AG08396 (cell line): ENCODE data around the gene DSG2.
"Not testable (repeated sequence)": the region's sequence is repeated elsewhere in the genome, so short reads cannot be mapped to it uniquely, and the experiment has no call there.

Experiments
- DNase-seq: peaks from one replicate; pipeline ENCODE4 v3.0.0; 2012; ENCODE audit warnings: low spot score, mixed read lengths

DSG2 gene

DNA sequence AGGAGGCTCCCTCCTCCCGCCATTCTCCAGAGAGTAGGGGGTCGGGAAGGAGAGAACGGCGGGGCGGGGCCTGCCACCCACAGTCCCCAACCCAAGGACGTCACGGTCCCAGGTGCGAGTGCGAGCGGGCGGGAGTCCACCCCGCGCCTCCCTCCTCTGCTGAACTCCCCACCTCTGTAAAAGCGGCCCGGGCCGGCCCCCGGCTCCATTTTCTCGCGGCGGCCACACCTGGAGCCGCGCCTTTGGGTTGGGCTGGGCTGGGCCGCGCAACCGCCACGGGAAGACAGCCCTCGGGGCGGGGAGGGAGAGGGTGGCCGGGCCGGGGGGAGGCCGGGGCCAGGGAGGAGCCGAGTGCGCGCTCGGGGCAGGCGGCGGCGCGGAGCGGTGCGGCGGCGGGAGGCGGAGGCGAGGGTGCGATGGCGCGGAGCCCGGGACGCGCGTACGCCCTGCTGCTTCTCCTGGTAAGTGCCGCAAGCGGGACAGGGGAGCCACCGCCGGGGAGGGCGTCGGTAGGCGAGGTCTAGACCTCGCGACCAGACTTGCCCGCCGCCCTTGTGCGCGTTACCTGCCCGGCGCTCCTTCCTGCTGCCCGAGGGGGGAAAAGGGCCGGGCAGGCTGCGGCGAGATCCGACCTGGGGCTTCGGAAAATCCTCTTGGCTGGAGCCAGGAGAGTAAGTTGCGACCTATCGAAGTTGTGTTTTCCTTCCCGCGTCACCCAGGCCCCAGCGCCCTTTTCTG, at the start of gene DSG2:
DSG2 (plus strand) TSS at position 342 of the 738 bp plus-strand sequence; CDS start at position 417, 75 bp downstream.
- peak; percentile 10 for DNase-seq

GRCh38 chr18:31450409-31450808, 47.6 kb upstream of the DSG2 start:
- DNase-seq = no peak

DNA sequence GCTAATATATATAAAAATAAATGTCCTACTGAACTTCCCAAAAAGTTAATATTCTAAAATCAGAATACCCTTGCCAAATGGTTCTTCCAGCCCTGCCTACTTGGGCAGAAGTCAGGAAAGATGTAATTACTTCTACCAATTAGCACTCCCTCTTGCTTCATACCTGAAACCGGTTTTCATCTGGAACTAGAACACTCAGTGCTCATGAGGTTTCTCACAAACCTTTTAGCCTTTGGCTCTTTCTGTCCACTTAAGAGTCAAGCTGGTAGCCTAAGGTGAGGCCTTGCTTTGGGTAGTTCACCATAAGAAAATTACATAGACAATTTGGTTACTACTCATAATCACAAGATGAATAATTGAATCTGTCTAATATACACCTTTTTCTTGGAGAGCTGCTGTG, 46.4 kb upstream of the DSG2 start:
- no peak for DNase-seq

DNA sequence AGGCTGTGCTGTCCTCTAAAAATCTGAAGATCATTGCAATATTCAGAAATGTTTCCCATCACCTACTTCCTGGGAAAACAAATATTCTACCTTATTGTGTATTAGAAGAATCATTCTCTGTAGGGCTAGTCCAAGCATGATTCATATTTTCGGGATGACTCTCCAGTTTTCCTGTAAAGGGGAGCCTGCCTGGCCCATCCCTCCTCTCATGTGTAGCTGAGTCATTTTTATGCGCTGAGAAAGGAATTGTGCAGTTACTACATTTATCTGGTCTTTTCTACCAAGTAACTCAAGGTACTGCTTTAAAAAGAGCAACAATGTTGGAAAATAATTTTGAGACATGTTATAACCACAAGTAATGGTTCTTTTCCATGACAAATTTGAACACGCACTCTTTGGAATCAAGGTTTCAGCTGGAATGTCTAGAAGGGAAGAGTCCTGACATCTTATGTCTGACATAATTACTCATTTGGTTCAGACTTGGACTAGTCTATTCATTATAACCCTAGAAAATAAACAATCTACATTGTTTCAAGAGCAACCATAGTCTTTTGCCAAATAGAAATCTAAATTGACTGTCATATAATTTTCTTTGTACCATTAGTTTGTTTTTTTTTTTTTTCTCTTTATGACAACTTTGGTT, 43.8 kb upstream of the DSG2 start:
- DNase-seq = no peak

GRCh38 chr18:31469629-31470028, 28.3 kb upstream of the DSG2 start:
- no peak for DNase-seq

GRCh38 chr18:31478688-31479087, 19.3 kb upstream of the DSG2 start:
- DNase-seq = no peak

DNA sequence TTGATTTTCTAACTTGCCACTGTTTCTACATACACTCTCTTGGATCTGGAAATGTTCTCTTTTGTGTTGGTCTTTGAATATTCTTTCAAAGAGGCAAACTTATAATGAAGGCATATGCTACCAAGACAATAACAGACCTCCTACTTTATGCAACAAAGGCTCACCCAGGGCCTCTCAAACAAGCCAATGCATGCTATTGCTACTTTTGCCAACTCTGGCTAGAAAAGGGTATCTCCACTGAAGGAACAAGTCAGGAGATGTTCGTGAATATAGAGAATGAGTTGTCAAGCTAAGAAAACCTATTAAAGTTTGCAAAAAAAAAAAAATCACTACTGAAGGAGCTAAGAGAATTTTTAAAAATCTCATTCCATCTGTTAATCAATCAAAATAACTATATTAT, 15.9 kb upstream of the DSG2 start:
- DNase-seq = no peak

GRCh38 chr18:31483396-31483795, 14.6 kb upstream of the DSG2 start:
- no peak for DNase-seq

GRCh38 chr18:31484461-31484860, 13.5 kb upstream of the DSG2 start:
- no peak for DNase-seq

GRCh38 chr18:31486165-31486564, 11.8 kb upstream of the DSG2 start:
- no peak for DNase-seq

DNA sequence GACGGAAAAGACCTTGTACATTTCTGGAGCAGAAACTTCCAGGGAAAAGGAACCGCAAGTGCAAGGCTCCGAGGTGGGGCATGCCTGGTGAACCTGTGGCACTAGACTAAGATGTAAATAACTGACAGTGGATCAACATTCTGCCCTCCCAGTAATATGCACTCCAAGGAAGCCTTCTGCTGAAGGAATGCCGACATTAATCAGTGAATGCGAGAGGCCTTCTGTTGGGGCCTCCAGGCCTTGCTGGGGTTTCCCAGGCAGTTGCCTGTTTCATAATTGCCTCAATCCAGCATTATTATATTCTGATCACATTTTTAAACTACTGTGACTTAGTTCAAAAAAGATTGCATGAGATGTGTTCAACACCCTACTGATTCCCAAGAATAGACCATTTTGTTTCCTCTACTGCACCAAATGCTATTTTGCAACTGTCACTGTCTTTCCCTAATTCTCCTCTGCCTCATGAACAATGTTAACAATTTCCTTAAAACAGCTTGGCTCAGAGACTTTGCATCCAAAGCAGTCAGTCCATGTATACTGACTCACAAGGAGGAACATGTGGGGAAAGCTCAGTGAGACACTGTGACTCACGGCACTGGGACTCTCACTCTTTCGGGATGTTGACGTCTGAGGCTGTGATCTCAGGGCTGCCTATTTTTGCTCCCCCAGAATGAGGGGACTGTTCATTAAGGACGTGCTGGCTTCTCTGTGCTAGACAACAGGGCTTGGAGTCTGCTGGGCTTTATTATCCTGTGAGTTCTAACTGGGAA, 10.5 kb upstream of the DSG2 start:
- DNase-seq = peak; percentile 16

DNA sequence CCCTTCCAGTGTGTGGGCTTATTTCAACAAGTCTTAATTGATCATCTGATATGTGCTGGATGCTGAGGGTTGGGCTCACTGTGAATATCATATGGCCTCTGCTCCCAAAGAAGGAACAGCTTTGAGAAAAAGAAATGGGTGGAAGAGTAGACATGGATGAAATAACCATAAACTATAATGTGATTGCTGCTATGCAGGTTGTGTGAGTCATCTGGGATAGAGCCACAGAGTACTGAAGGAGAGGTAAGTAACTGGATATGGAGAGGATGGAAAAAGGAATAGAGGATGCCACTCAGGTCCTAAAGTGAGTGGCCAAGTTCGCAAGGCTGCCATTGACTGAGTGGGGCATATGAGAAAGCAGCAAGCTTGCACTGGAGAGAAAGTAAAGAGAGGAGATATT, 8.7 kb upstream of the DSG2 start:
- DNase-seq = no peak

- DNase-seq = no peak
Observed at GRCh38 chr18:31490387-31490786, 7.6 kb upstream of the DSG2 start.

DNA sequence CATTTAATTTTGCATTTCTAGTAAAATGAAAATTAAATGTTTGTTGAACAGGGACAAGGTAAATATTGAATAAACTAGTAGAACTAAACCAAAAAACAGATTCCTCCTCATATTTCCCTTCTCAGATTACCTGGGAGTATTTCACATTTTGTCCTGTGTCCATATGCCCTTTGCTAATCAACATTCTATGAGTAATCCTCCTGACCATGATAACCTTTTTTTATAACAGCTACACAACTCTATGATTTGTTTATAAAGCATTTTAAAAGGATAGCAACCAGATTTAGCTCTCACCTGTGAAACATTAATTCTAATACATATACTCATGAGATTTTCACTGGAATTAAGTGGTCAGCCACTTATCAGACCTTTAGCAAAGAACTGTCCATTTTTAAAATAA, 7.1 kb upstream of the DSG2 start:
- no peak for DNase-seq

DNA sequence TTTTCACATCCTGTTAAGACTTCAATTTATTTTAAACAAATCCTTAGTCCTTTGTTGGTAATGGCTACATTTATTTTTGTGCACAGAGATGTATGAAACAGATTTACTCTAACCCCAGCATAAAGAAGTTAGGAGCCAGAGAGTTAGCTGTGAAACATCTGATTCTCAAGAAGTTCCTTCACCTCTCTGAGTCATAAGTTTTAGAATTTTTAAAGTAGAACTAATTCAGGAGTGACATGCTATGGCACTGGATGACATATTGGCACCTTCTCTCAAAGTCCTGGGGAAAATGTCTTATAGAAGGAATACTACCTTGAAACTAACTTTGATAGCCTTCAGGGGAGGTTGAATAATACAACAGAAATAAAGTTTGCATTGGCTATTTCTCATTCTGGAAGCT, 6.4 kb upstream of the DSG2 start:
- no peak for DNase-seq

GRCh38 chr18:31492671-31493070, 5.3 kb upstream of the DSG2 start:
- DNase-seq = no peak

- no peak for DNase-seq
Observed at GRCh38 chr18:31493171-31493570, 4.8 kb upstream of the DSG2 start.

DNA sequence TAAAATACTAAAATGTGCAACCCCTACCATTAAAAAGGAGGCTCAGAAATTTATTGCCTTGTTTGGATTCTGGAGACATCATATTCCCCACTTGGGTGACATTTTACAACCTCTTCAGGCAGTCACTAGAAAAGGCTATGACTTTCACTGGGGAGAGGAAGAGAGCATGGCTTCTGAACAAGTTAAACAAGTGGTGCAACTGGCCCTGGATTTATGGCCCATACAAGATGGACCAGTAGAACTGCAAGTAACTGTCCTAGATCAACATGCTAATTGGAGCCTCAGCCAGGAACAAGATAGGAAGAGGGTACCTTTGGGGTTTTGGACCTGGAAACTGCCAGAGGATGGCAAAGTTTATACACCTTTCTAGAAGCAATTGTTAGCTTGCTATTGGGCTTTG, 4.0 kb upstream of the DSG2 start:
- no peak for DNase-seq

DNA sequence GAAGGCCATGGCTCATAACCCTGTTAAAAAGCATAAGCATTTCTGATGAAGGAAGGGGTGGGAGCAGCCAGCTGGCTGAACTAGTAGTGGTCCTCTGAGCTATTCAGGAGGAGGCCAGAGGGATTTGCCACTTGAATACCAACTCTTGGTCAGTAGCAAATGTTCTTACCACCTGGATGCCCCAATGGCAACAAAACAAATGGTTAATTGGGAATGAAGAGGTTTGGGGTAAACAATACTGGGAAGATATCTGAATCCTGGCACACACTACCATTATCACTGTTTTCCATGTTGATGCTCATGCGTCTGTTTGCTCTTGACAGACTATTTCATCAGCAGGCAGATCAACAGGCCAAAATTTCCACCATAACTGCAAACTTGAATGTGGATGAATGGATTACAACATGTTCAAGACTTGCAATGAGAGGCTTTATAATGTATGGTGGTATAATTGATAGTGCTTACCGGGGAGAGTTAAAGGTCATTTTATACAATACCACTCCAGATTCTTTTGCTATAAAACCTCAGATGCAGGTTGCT, 3.2 kb upstream of the DSG2 start:
- not testable (repeated sequence) for DNase-seq

- DNase-seq = no peak
Observed at GRCh38 chr18:31497404-31497835, 557 bp upstream of the DSG2 start.

- no peak for DNase-seq
Observed at GRCh38 chr18:31498574-31499524, 872 bp downstream of the DSG2 start.
